GM12891 (cell line): ENCODE data around the gene SLC16A3.
"Not testable (repeated sequence)": the region's sequence is repeated elsewhere in the genome, so short reads cannot be mapped to it uniquely, and the experiment has no call there.

ENCODE experiments used
- DNase-seq: peaks from one replicate; pipeline ENCODE4 v3.0.0; 2011; ENCODE audit warnings: low spot score; ENCODE audit not compliant: insufficient read length
- FAIRE-seq: peaks from 2 replicates; lab custom pipeline; 2011; peaks lifted over from hg19 to GRCh38; lab: Jason Lieb, UNC
- PAX5 ChIP-seq: IDR thresholded peaks from 2 replicates; pipeline ENCODE4 v1.6.1; 2011; ENCODE audit warnings: low read length, moderate library complexity, mild to moderate bottlenecking; ENCODE audit not compliant: insufficient read depth, severe bottlenecking
- POLR2A ChIP-seq: IDR thresholded peaks from 2 replicates; pipeline ENCODE4 v1.6.1; 2011; ENCODE audit warnings: low read depth, low read length, control low read depth
- POLR2AphosphoS5 ChIP-seq: IDR thresholded peaks from 2 replicates; pipeline ENCODE4 v1.6.1; 2011; ENCODE audit warnings: low read depth, low read length, control low read depth
- POU2F2 ChIP-seq: IDR thresholded peaks from 2 replicates; pipeline ENCODE4 v1.6.1; 2011; ENCODE audit warnings: low read depth, mild to moderate bottlenecking, control low read depth, low read length, moderate library complexity
- SPI1 ChIP-seq: IDR thresholded peaks from 2 replicates; pipeline ENCODE4 v1.6.1; 2011; ENCODE audit warnings: low read depth, low read length, control low read depth
- TAF1 ChIP-seq: IDR thresholded peaks from 2 replicates; pipeline ENCODE4 v1.6.1; 2011; ENCODE audit warnings: low read depth, low read length, control low read depth

Gene SLC16A3

GRCh38 chr17:82203920-82204319 is 24.9 kb upstream of the SLC16A3 start:
- FAIRE-seq (no peak), DNase-seq (no peak)
- no peak for TF ChIP-seq PAX5
- no peak for TF ChIP-seq TAF1
- no peak for TF ChIP-seq SPI1
- no peak for TF ChIP-seq POLR2AphosphoS5
- TF ChIP-seq POU2F2: no peak

GRCh38 chr17:82204831-82205719 is 23.8 kb upstream of the SLC16A3 start:
- no peak for FAIRE-seq
- no peak for DNase-seq
- TF ChIP-seq POLR2A (no peak), POU2F2 (no peak), SPI1 (no peak), TAF1 (no peak), PAX5 (no peak), POLR2AphosphoS5 (no peak)

- peak; percentile 81 for TF ChIP-seq POLR2AphosphoS5
- no peak for TF ChIP-seq PAX5
- no peak for TF ChIP-seq SPI1
- no peak for TF ChIP-seq TAF1
- TF ChIP-seq POU2F2: peak; percentile 61; the same call in 1 of the 2 replicates
- peak; percentile 95 for TF ChIP-seq POLR2A
- peak; percentile 79 for DNase-seq
- peak; percentile 89 for FAIRE-seq
Measured at GRCh38 chr17:82205720-82206508, 22.9 kb upstream of the SLC16A3 start.

- FAIRE-seq, DNase-seq: not testable (repeated sequence)
Measured at GRCh38 chr17:82210655-82211054, 18.2 kb upstream of the SLC16A3 start.

- FAIRE-seq (peak; percentile 94), DNase-seq (peak; percentile 97)
- TF ChIP-seq PAX5 (peak; percentile 91), TAF1 (peak; percentile 52; the same call in 1 of the 2 replicates), SPI1 (no peak), POLR2AphosphoS5 (no peak), POU2F2 (no peak), POLR2A (no peak)
Measured at GRCh38 chr17:82212331-82213250, 16.3 kb upstream of the SLC16A3 start, which contains the start of gene CCDC57. TSS of gene CCDC57 (minus strand) at chr17:82212842. CDS start at chr17:82201944, 10,898 bp downstream.

GRCh38 chr17:82213251-82214011 is 15.4 kb upstream of the SLC16A3 start:
- no peak for TF ChIP-seq TAF1
- TF ChIP-seq PAX5: no peak
- TF ChIP-seq POLR2AphosphoS5: no peak
- 0 out of 2 replicates have a peak, but pooled peaks have one; percentile 5 for TF ChIP-seq SPI1
- no peak for TF ChIP-seq POU2F2
- TF ChIP-seq POLR2A: no peak
- FAIRE-seq (peak; percentile 81), DNase-seq (no peak)

- DNase-seq (no peak), FAIRE-seq (no peak)
- TF ChIP-seq TAF1 (no peak), POU2F2 (no peak), SPI1 (no peak), POLR2A (no peak), POLR2AphosphoS5 (no peak), PAX5 (no peak)
Measured at GRCh38 chr17:82214012-82214628, 14.7 kb upstream of the SLC16A3 start.
